Natural killer cell treated with Interleukin-12 subunit alpha and Interleukin-12 subunit beta and Interleukin-15 and Interleukin-18, amount 100 ng/mL, for 72 hours (primary cell): Measurements from ENCODE around the gene PLA2G2C. TPM values are rescaled to one million over a fixed set of nuclear protein-coding genes. Genes with fewer than 3 reads are reported as not detected.

Source experiments
- ATAC-seq, 2 donors: fragments of 150-1000 bp; cut with Tn5 transposase in 1 of 2; sonication (Bioruptor Pico), chemical (Tn5 transposase) in 1 of 2; 2 replicates each; pipeline ENCODE4 v1.10.0; 2021
- DNase-seq: peaks from one replicate; pipeline ENCODE4 v3.0.0; 2022; ENCODE audit warnings: low spot score
- H3K27ac Mint-ChIP-seq, 2 donors: 1 replicate in 1 of 2; 2 replicates in 1 of 2; pipeline ENCODE4 v1.8.0; 2022; ENCODE audit warnings: mixed read lengths in 2 of 2, mild to moderate bottlenecking in 1 of 2, moderate library complexity in 1 of 2
- H3K27me3 Mint-ChIP-seq, 2 donors: 1 replicate in 1 of 2; 2 replicates in 1 of 2; pipeline ENCODE4 v1.8.0; 2022; ENCODE audit warnings: mixed read lengths in 2 of 2
- H3K36me3 Mint-ChIP-seq: one replicate; pipeline ENCODE4 v1.8.0; 2022; ENCODE audit warnings: mixed read lengths
- H3K4me1 Mint-ChIP-seq, 2 donors: 1 replicate in 1 of 2; 2 replicates in 1 of 2; pipeline ENCODE4 v1.8.0; 2022; ENCODE audit warnings: low read depth in 2 of 2, mixed read lengths in 2 of 2, mild to moderate bottlenecking in 1 of 2
- H3K4me3 Mint-ChIP-seq: one replicate; pipeline ENCODE4 v1.8.0; 2022; ENCODE audit warnings: mixed read lengths
- H3K9me3 Mint-ChIP-seq: 2 replicates; pipeline ENCODE4 v1.8.0; 2022; ENCODE audit warnings: mixed read lengths
- total RNA-seq, 2 donors: library from RNA; stranded (reverse); gene quantifications; one replicate each; pipeline ENCODE4 v1.2.3, GENCODE V29; 2022

Gene PLA2G2C
- total RNA-seq, 2 donors from 2014 or later, result 0.17 TPM; not detected in 1

DNA sequence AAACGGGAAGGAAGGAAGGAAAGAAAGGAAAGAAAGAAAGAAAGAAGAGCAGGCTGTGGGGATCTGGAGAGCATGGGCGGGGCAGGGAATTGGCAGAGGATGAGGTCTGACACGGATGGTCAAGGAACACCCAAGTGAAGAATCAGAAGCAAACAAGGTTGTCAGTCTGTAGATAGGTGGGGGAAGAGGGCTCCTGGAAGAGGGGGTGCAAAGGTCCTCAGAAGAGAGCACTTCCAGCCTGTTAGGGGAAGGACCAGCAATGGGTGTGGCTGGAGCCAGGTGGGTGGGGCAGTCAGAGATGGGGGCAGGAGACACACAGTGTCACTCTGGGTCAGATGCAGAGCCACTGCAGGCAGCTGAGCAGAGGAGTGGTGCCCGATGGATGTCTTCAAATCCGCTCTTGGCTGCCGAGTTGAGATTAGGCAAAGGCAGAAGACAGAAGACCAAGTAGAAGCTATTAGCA lies 11.0 kb upstream of the PLA2G2C start:
- H3K27ac Mint-ChIP-seq, result no peak overlapping the region
- H3K4me3 Mint-ChIP-seq, result no peak overlapping the region
- no peaks in the 10 kb centered on the region for H3K36me3 Mint-ChIP-seq
- ATAC-seq, result no peak
- H3K9me3 Mint-ChIP-seq, result no peaks in the 10 kb centered on the region
- H3K4me1 Mint-ChIP-seq, result peaks cover 0 to 3% of the 10 kb centered on the region in 2 donors
- peaks cover 0 to 15% of the 10 kb centered on the region in 2 donors for H3K27me3 Mint-ChIP-seq
- DNase-seq, result no peak

DNA sequence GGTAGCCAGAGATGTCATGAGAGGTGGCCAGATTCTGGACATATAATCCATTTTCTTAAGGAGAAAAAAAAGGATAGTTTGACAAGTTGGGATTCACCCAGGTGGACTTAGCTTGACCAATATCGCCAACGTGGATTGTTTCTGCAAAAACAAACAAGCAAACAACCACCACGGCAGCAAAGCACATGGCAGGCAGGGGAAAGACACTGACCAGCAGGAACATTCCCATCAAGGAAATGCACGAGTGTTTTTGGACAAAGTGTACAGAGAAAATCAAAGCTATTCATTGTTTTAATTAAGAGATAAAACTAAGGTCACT lies 9.1 kb upstream of the PLA2G2C start:
- Mint-ChIP-seq H3K4me1 (peaks cover 0 to 3% of the 10 kb centered on the region in 2 donors), H3K9me3 (no peaks in the 10 kb centered on the region), H3K27me3 (peaks cover 0 to 12% of the 10 kb centered on the region in 2 donors), H3K27ac (no peak overlapping the region), H3K36me3 (no peaks in the 10 kb centered on the region), H3K4me3 (no peak overlapping the region)
- DNase-seq, result no peak
- ATAC-seq, result no peak

DNA sequence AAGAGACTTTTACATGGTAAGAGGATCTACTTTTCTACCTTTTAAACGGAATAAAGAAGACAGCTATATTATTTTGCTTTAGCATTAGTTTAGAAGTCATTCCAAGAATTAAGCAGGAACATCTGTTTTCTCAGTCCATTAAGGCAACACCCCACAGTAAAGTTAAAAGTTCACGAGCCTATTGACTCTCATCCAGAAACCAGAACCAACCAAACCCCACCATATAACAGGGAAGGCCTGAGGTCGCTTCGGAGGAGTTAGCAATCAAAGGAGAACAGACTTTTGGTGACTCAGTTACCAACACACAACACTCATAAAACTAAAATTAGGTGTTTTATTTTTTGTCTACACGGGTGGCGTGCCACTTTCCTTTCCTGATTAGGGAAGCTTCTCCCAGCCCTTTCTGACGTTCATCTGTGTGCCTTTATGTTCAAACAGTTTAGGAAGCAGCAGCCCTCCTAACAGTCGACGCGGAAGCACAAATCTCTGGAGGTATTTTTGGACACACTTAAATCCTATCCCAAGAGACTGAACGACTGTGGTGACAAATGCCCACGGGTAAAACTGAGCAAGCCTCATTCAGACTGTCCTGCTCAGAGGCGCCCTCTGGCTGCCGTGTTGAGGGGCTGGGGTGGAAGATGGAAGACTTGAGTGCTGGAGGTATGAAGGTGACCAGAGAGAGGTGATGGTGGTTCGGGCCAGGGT lies 8.6 kb upstream of the PLA2G2C start:
- Mint-ChIP-seq H3K9me3 (no peaks in the 10 kb centered on the region), H3K4me3 (no peak overlapping the region), H3K4me1 (peaks cover 0 to 3% of the 10 kb centered on the region in 2 donors), H3K36me3 (no peaks in the 10 kb centered on the region), H3K27me3 (peaks cover 0 to 8% of the 10 kb centered on the region in 2 donors), H3K27ac (no peak overlapping the region)
- ATAC-seq (peak; percentile 76 to 81), DNase-seq (no peak)

DNA sequence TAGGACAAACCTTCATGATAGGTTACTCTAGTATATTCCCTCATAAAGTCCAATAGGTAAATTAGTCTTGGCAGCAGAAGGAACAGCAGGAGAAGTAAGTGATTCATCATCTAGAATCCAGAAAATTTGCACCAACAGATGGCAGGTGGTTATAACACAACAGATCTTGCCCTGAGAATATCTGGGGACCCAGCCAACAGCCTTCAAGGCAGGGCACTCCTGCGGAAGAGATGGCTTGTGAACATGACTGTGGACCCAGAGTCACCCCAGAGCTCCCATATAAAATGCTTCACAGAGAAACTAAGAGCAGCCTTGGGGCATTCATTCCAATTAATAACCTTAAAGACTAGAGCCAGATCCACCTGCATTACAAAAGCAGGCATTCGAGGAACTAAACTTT lies 7.9 kb upstream of the PLA2G2C start:
- Mint-ChIP-seq H3K4me3 (no peak overlapping the region), H3K27me3 (peaks cover 0 to 10% of the 10 kb centered on the region in 2 donors), H3K9me3 (no peaks in the 10 kb centered on the region), H3K27ac (no peak overlapping the region), H3K36me3 (no peaks in the 10 kb centered on the region), H3K4me1 (peaks cover 0 to 3% of the 10 kb centered on the region in 2 donors)
- no peak for DNase-seq
- ATAC-seq, result no peak

DNA sequence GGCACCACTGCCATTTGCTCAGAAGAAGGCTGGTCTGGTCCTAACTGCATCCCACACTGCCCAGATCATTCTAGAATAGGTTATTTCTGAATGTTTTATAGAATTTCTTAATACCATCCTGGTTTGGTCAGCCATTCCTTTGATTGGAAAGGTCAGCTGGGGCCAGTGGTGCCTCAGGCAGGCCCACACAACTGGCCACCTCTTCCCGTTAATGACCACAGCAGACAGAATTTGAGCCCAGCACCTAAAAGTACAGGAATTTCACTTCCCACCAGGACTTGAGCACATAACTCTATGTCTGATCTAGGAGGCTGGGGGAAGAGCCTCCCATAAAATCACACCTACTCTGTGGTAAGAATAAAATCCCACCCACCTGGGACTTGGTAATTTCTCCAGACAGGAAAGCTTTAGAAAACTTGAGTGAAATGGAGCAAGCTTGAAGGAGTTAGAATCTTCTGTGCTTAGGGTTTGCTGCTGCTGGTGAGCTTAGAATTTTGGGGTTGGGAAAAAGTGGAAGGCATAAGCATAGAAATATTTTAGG lies 6.6 kb upstream of the PLA2G2C start:
- H3K9me3 Mint-ChIP-seq, result no peaks in the 10 kb centered on the region
- H3K4me3 Mint-ChIP-seq, result no peak overlapping the region
- peaks cover 0 to 19% of the 10 kb centered on the region in 2 donors for H3K27me3 Mint-ChIP-seq
- peaks cover 12 to 15% of the 10 kb centered on the region in 2 donors for H3K4me1 Mint-ChIP-seq
- DNase-seq, result no peak
- no peaks in the 10 kb centered on the region for H3K36me3 Mint-ChIP-seq
- ATAC-seq, result no peak
- no peak overlapping the region for H3K27ac Mint-ChIP-seq

DNA sequence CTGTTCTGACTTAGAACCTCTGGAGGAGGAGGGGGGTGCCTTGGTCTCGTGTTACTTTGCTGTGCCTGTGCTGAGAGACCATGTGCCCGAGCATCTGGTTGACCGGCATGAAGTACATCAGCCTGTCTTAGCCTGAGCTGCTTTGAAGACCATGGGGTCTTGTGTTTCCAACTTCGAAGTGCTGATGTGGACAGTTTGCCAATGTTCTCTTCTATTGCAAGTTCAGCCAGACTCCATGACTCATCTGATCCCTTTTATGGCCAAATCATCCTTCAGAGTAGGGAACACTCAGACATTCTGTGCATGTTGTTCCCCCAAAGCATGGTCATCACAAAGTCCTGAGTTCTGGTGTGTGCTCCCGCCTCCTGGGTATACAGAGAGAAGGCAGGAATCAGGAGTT lies 6.0 kb upstream of the PLA2G2C start:
- ATAC-seq (no peak), DNase-seq (no peak)
- no peaks in the 10 kb centered on the region for H3K9me3 Mint-ChIP-seq
- no peaks in the 10 kb centered on the region for H3K36me3 Mint-ChIP-seq
- no peak overlapping the region for H3K4me3 Mint-ChIP-seq
- no peak overlapping the region for H3K27ac Mint-ChIP-seq
- peaks cover 18 to 21% of the 10 kb centered on the region in 2 donors for H3K4me1 Mint-ChIP-seq
- peaks cover 0 to 18% of the 10 kb centered on the region in 2 donors for H3K27me3 Mint-ChIP-seq

DNA sequence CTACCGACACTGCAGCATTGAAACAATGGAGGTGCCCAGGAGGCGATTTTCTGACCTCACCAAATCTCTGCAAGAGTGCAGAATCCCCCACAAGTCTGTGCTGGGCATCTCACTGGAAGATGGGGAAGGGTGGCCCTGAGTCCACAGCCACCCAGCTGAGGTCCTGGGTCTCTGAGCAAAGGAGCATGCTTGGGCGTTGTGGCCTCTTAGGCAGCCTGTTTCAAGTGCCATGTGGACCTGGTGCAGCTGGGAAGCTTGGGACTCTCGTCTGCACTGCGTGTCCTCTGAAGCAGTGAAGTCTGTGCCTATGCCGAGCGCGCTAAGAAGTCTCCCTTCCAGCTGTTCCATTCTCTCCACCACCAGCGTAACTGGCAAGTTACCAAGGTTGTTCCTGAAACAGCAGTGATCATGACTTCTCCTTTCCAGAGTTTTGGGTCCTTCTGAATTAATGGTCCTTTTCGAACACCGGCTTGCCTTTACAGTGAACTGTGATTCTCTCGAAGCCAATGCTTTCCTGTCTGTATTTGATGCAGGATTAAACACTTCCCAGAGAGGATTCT lies 5.0 kb upstream of the PLA2G2C start:
- ATAC-seq (no peak), DNase-seq (no peak)
- no peak overlapping the region for H3K27ac Mint-ChIP-seq
- H3K4me3 Mint-ChIP-seq, result no peak overlapping the region
- no peaks in the 10 kb centered on the region for H3K9me3 Mint-ChIP-seq
- H3K36me3 Mint-ChIP-seq, result no peaks in the 10 kb centered on the region
- peaks cover 0 to 15% of the 10 kb centered on the region in 2 donors for H3K27me3 Mint-ChIP-seq
- H3K4me1 Mint-ChIP-seq, result peaks cover 28 to 30% of the 10 kb centered on the region in 2 donors

DNA sequence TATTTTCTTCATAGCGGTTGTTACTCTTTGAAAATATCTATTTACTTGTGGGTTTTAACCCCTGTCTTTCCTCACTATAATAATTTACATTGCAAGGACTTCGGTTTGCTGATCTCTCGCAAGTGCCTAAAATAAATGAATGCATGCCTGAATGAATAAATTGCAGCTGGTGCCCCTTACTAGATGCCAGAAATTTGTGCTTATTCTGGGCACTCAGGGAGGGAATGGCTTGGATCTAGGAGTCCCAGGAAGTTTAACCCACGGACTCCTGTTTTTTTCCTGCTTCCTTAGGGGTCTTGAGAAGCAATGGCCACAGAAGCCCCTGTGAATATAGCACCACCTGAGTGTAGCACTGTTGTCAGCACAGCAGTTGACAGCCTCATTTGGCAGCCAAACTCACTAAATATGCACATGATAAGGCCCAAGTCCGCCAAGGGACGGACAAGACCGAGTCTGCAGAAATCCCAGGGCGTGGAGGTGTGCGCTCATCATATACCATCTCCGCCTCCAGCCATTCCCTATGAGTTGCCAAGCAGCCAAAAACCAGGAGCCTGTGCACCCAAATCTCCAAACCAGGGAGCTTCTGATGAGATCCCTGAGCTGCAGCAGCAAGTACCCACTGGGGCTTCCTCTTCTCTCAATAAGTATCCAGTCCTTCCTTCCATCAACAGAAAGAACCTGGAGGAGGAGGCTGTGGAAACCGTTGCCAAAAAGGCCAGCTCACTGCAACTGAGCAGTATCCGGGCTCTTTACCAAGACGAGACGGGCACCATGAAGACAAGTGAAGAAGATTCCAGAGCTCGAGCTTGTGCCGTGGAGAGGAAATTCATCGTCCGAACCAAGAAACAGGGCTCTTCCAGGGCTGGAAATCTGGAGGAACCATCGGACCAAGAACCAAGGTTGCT lies 4.2 kb upstream of the PLA2G2C start:
- peaks cover 0 to 15% of the 10 kb centered on the region in 2 donors for H3K27me3 Mint-ChIP-seq
- DNase-seq (no peak), ATAC-seq (no peak)
- H3K27ac Mint-ChIP-seq, result no peak overlapping the region
- H3K36me3 Mint-ChIP-seq, result no peaks in the 10 kb centered on the region
- H3K4me1 Mint-ChIP-seq, result peaks cover 30 to 32% of the 10 kb centered on the region in 2 donors
- no peak overlapping the region for H3K4me3 Mint-ChIP-seq
- no peaks in the 10 kb centered on the region for H3K9me3 Mint-ChIP-seq

DNA sequence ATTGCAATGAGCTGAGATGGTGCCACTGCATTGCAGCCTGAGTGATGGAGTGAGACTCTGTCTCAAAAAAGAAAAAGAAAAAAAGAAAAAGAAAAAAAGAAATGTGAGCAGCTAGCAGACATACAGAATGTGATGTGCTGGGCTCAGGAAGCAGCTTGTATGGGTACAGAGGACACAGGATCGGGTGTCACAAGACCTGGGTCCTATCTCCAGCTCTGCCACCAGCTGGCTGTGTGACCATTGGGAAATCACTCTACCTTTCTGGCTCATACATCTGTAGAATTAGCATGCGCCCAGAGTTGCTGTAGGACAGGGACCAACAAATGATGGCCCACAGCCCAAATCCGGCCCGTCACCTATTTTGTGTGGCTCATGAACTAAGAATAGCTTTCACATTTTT lies 3.3 kb upstream of the PLA2G2C start:
- Mint-ChIP-seq H3K27me3 (peaks cover 0 to 15% of the 10 kb centered on the region in 2 donors), H3K27ac (peak overlapping the region in 1 of 2 donors; percentile 50), H3K36me3 (no peaks in the 10 kb centered on the region), H3K4me3 (no peak overlapping the region), H3K4me1 (peaks cover 38% of the 10 kb centered on the region in 2 donors), H3K9me3 (no peaks in the 10 kb centered on the region)
- ATAC-seq, result no peak
- no peak for DNase-seq

DNA sequence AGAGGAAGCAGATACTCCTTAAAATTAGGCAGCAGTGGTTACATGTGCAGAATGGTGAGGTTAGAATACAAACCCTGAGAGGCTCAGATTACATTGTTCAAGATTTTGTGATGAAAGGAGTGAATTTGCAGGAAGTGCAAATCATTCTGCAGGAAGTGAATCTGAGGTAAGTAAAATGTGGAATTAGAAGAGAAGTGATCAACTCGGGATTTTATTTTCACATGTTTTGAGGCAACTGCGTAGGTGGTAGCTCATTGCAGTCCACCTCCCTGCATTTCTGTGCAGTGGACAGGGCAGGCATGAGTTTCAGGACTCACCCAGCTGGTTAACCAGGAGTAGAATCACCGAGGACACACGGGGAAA lies 2.1 kb upstream of the PLA2G2C start:
- no peak for ATAC-seq
- Mint-ChIP-seq H3K4me1 (peaks cover 42 to 44% of the 10 kb centered on the region in 2 donors), H3K27me3 (peaks cover 0 to 15% of the 10 kb centered on the region in 2 donors), H3K9me3 (no peaks in the 10 kb centered on the region), H3K4me3 (peak overlapping the region; percentile 16), H3K27ac (peak overlapping the region; percentile 2 to 57), H3K36me3 (no peaks in the 10 kb centered on the region)
- no peak for DNase-seq

DNA sequence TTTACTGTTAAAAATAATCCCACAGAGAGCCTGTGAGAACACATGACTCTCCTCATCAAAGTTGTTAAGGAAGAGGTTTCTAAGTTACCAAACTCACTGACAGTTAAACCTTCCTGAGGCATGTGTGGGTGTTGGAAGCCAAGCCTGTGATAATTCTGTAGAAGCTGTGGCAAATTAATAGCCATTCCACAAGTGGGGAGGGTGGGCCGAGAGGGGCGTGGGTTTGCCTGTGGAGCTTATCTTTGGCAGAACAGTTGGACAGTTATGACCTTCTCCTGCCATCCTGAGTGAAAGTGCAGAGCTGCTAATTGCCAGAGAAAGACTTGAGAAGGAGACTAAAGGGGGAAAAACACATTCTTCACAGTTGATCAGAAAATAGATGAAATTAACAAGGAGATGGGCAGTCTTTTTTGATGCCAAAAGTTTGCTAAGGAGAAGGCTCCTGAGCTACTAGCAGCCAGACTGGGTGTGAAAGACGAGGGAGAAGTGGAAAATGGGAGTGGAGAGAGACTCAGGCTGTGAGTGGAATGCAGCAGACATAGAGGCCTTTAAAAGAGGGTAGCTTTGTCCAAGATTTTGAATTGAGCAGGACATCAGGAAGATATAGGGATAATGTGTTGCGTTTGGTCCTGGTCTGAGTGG lies 1.6 kb upstream of the PLA2G2C start:
- Mint-ChIP-seq H3K36me3 (no peaks in the 10 kb centered on the region), H3K9me3 (no peaks in the 10 kb centered on the region), H3K27me3 (peaks cover 0 to 15% of the 10 kb centered on the region in 2 donors), H3K27ac (peak overlapping the region; percentile 2 to 57), H3K4me3 (peak overlapping the region; percentile 75), H3K4me1 (peaks cover 42 to 44% of the 10 kb centered on the region in 2 donors)
- no peak for DNase-seq
- no peak for ATAC-seq

DNA sequence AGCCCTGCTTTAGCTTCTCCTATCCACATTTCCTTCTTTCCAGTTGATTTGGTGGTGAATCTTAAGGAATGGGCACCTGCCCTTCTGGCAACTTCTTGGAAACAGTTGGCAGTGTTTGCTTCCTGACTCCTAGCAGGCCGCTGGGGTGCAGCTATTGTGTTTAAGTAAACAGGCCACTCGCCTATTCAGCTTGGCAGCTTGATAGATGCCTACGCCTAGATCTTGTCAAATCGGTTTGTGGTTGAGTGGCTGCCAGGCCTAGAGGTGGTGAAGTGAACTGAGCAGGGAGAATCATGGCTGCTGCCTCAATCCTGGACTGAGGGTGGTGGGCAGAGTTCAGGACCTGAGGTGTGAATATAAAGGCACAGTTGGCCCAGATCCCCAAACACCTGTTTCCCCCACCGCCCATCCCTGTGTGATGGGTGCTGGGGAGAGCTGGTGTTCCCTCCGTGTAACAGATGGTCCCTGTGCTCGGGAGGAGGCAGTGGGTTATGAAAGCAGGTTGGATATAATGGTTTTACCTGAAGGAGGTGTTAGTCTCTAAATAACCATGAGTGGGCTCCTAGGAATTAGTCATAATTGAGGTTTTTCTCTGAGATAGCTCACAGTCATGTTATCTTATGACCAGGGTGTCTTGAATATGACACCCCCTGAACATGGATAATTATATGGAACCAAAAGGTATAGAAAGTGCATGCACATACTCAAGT lies 940 bp upstream of the PLA2G2C start:
- H3K9me3 Mint-ChIP-seq, result no peaks in the 10 kb centered on the region
- peaks cover 0 to 13% of the 10 kb centered on the region in 2 donors for H3K27me3 Mint-ChIP-seq
- H3K36me3 Mint-ChIP-seq, result no peaks in the 10 kb centered on the region
- peak in 1 of 2 donors; percentile 29 for ATAC-seq
- no peak for DNase-seq
- peaks cover 42 to 44% of the 10 kb centered on the region in 2 donors for H3K4me1 Mint-ChIP-seq
- H3K27ac Mint-ChIP-seq, result peak overlapping the region; percentile 57 to 75
- peak overlapping the region; percentile 75 for H3K4me3 Mint-ChIP-seq
